GM19463 (cell line): ENCODE data around the gene GLIPR1L1.
"Not testable (repeated sequence)": the region's sequence is repeated elsewhere in the genome, so short reads cannot be mapped to it uniquely, and the experiment has no call there.

Experiments used
- ATAC-seq: cut with Tn5 transposase; IDR thresholded peaks from one replicate; pipeline ENCODE4 v1.9.1; 2021; ENCODE audit warnings: mild to moderate bottlenecking, moderate library complexity; ENCODE audit not compliant: unreplicated experiment

The GLIPR1L1 gene

GRCh38 chr12:75346215-75346614, 11.7 kb downstream of the GLIPR1L1 start:
- ATAC-seq = not testable (repeated sequence)

DNA sequence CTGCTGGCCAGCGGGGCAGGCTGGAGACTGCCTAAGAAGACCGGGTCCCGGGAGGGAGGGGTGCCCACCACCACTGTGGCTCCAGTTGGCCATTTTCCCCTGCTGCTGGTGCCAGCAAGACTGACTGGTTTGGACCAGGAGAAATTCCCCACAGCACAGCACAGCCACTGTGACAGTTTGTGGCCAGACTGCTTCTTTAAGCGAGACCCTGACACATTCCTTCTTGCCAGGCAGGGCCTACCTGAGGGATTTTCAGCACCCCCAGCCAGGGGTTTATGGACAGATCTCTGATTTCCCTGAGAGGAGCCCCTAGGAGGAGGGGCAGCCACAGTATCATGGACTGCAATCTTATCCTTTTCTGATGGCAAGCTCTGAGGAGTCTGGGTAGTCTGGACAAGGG, 15.5 kb downstream of the GLIPR1L1 start:
- no peak for ATAC-seq

GRCh38 chr12:75350413-75350812, 15.9 kb downstream of the GLIPR1L1 start:
- ATAC-seq = no peak

DNA sequence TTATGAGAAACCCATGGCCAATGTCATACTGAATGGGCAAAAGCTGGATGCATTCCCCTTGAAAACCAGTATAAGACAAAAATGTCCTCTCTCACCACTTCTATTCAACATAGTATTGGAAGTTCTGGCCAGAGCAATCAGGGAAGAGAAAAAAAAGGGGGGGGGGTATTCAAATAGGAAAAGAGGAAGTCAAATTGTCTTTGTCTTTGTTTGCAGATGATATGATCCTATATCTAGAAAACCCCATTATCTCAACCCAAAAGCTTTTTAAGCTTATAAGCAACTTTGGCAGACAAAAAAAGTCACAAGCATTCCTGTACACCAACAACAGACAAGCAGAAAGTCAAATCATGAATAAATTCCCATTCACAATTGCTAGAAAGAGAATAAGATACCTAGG, 19.5 kb downstream of the GLIPR1L1 start:
- no peak for ATAC-seq

DNA sequence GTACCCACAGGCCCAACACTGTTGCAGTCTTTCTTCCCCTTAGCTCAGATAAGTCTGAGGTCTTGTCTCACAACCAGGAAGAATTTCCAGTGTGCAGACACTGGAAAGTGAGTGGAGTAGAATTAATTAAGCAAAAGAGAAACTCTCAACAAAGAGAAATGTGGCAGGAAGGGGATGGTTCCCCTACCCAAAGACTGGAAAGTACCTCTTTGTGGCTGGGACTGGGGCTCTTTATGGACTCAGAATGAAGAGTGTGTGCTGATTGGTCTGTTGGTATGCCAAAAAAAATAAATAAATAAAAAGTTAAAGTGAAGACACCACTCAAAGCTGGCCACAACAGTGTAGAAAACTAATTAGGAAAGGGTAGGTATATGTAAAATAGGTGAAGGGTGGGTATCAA, 26.4 kb downstream of the GLIPR1L1 start:
- ATAC-seq = no peak

GRCh38 chr12:75361408-75361807, 26.9 kb downstream of the GLIPR1L1 start:
- ATAC-seq = no peak

DNA sequence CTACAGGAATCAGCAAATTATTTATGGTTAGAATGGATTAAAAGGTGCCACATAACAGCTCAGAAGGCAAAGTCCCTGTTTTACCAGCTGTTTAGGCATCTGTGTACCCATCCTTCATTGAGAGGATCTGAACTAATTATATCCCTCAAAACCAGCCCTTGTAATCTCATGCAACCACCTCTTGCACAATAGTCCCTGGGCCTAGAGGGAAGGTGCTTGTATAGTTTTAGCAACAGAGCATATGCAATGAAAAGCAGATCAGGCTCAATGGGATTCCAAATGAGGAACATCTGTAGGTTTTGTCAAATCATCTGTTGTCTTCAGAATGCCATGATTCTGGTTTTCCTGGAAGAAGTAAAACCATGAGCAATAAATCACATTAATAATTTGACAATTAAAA, 30.4 kb downstream of the GLIPR1L1 start:
- no peak for ATAC-seq

DNA sequence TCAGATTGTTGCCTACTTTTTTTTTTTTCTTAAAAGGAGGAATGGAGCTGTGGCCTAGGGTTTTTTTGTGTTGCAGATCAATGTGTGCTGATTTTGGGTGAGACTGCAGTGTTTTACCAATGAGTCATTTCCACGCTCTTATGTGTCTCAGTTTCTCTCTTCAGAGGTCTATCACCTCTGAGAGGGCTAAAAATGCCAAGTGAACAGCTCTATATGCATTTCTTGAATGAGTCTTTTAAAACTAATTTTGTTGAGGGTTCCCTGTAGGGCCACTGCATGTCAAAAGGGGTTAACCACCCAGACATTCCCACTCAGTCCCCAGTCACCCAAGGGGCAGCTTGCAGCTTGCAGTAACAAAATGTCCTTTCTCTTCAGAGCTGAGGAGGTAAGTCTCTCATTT, 32.2 kb downstream of the GLIPR1L1 start:
- peak; percentile 89 for ATAC-seq

DNA sequence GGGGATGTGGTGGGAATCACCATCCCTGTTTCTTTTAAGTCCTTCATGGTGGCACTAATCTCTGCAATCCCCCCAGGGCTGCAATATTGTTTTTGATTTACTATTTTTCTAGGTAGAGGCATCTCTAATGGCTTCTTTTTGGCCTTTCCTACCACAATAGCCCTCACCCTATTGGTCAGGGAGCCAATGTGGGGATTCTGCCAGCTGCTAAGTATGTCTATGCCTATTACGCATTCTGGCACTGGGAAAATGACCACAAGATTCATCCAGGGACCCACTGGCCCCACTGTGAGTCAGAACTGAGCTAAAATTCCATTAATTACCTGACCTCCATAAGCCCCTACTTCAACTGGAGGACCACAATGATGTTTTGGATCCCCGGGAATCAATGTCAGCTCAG, 40.5 kb downstream of the GLIPR1L1 start:
- ATAC-seq = no peak

- ATAC-seq = no peak
Measured at GRCh38 chr12:75378354-75378753, 43.9 kb downstream of the GLIPR1L1 start.

DNA sequence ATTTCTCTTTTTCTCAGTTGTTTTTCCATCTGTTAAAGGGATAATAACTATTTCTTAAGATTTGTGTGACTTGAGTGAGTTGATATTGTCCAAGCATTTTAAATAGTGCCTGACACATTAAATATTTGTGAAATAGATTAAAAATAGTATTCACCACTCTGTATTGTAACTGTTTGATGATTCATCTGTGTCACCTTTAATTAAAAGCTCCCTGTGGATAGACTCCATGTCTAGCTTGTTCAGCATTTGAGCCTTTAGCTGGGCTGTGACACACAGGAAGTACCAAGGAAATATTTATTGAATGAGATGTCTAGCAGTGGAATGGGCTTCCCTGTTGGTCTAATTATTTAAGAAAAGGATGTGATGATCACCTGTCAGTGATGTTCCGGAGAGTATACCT, 54.6 kb downstream of the GLIPR1L1 start:
- no peak for ATAC-seq

DNA sequence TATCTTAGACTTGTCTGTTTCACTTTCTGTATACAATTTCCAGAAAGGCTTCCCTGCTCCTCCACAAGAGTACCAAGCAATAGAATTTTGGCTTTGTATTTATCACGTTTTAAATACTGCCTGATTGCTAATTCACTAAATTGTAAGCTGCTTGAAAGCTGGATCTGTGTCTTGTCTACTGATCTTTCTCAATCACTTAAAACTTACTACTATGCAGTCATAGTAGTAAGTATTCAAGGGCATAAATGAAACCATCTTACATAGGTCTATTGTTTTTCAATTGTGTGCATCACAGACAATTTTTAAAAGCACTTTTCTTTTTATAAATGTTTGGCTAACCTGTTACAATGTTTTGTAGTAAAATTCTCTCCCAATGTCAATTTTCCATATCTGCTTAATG, 55.2 kb downstream of the GLIPR1L1 start:
- ATAC-seq = no peak

- no peak for ATAC-seq
Measured at GRCh38 chr12:75390156-75390898, 55.9 kb downstream of the GLIPR1L1 start.

DNA sequence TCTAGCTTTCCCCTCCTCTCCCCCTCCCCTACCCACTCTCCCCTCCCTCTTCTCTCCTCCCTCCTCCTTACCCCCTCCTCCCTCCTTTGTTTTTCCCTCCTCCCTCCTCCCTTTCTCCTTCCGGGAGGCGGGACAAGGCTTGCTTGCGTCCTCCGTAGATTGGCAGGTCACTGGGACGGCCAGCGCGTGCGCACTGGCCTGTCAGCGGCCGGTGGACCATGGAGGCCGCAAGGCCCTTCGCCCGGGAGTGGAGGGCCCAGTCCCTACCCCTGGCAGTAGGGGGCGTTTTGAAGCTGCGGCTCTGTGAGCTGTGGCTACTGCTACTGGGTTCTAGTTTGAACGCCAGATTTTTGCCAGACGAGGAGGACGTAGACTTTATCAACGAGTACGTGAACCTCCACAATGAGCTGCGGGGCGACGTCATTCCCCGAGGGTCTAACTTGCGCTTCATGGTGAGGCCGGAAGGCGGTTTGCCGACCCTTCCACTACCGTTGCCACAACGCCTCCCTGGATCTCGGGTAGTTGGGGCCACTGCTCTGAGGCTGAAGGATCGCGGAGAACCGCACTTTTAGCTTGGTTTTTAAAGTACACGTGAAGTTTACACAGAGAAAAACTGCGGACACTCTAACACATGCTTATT, 56.5 kb downstream of the GLIPR1L1 start, which contains the start of gene GLIPR1L2:
GLIPR1L2 (plus strand) TSS at position 191 of the 640 bp plus-strand sequence; CDS start at position 219, 28 bp downstream.
- ATAC-seq = peak; percentile 94

DNA sequence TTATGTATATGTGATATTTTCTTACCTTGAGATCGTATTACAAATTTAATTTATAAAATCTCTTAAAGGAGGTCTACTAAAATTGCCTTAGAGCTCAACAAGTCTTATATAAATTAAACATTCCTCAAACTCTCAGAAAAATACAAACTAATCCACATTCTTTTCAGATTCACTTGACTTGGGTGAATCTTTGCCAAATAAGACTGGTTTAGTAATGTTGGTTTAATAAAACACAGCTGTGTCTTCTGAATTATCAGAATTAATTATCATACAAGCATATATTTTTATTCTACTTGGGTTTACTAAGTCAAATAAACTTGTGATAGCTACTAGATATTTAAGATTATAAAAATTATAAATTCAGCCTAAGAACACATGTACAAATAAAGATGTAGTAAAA, 69.8 kb downstream of the GLIPR1L1 start:
- no peak for ATAC-seq

- no peak for ATAC-seq
Measured at GRCh38 chr12:75407683-75408082, 73.2 kb downstream of the GLIPR1L1 start.

DNA sequence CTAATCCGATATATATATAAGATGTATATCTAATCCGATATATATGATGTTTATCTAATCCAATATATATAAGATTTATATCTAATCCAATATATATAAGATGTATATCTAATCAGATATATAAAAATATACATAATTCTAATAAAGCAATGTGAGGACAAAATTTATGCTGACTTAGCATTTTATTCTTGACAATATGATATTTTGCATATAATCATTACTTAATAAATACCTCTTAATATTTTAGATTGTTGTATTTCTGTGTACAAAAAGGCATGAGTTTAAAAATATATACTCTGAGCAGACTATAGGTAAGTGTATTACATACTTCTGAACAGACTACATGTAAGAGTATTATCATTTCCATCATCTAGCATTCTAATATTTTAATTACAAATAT, 75.4 kb downstream of the GLIPR1L1 start:
- no peak for ATAC-seq

- ATAC-seq = no peak
Measured at GRCh38 chr12:75414671-75415070, 80.2 kb downstream of the GLIPR1L1 start.

- no peak for ATAC-seq
Measured at GRCh38 chr12:75419841-75420240, 85.4 kb downstream of the GLIPR1L1 start.
